T-helper 2 cell treated with Interferon-gamma antibody and Interleukin-4, amounts not matched to agents 5 μg/mL and 100 μg/mL, for 36 hours (primary cell): Measurements from ENCODE around the gene PAK2.
"Not testable (repeated sequence)": the region's sequence is repeated elsewhere in the genome, so short reads cannot be mapped to it uniquely, and the experiment has no call there.

Experiments used
- DNase-seq: peaks from one replicate; pipeline ENCODE4 v3.0.0; 2021; ENCODE audit warnings: low spot score
- H3K27ac Mint-ChIP-seq: one replicate; pipeline ENCODE4 v1.8.0; 2021; ENCODE audit warnings: mild to moderate bottlenecking, mixed read lengths
- H3K27me3 Mint-ChIP-seq: one replicate; pipeline ENCODE4 v1.8.0; 2021; ENCODE audit warnings: low read depth, mixed read lengths
- H3K36me3 Mint-ChIP-seq: one replicate; pipeline ENCODE4 v1.8.0; 2021; ENCODE audit warnings: low read depth, mixed read lengths
- H3K4me1 Mint-ChIP-seq: one replicate; pipeline ENCODE4 v1.8.0; 2021; ENCODE audit warnings: low read depth, mixed read lengths
- H3K4me3 Mint-ChIP-seq: one replicate; pipeline ENCODE4 v1.8.0; 2022; ENCODE audit warnings: mild to moderate bottlenecking, moderate library complexity, mixed read lengths
- H3K9me3 Mint-ChIP-seq: one replicate; pipeline ENCODE4 v1.8.0; 2021; ENCODE audit warnings: mixed read lengths

Gene PAK2

GRCh38 chr3:196711838-196712513 lies 27.7 kb upstream of the PAK2 start, which contains the start of the genes CEP19 and PIGX:
CEP19 (minus strand) TSS chr3:196712250; CDS start chr3:196708657, 3,593 bp downstream.
PIGX (plus strand) TSS chr3:196712377.
- H3K36me3 Mint-ChIP-seq, result peaks cover 13% of the 10 kb centered on the region
- H3K27me3 Mint-ChIP-seq, result no peaks in the 10 kb centered on the region
- peak within 1 kb of the TSS; percentile 93 for H3K4me3 Mint-ChIP-seq
- no peaks in the 10 kb centered on the region for H3K9me3 Mint-ChIP-seq
- H3K4me1 Mint-ChIP-seq, result peaks cover 47% of the 10 kb centered on the region
- DNase-seq, result peak; percentile 93
- peak within 1 kb of the TSS; percentile 92 for H3K27ac Mint-ChIP-seq

GRCh38 chr3:196712514-196713413 lies 26.9 kb upstream of the PAK2 start:
- Mint-ChIP-seq H3K4me1 (peaks cover 47% of the 10 kb centered on the region), H3K9me3 (no peaks in the 10 kb centered on the region), H3K27ac (peak overlapping the region; percentile 85), H3K4me3 (peak overlapping the region; percentile 83), H3K27me3 (no peaks in the 10 kb centered on the region), H3K36me3 (peaks cover 20% of the 10 kb centered on the region)
- DNase-seq, result no peak

GRCh38 chr3:196717162-196717561 lies 22.5 kb upstream of the PAK2 start:
- DNase-seq, H3K4me3 Mint-ChIP-seq, H3K27me3 Mint-ChIP-seq, H3K27ac Mint-ChIP-seq: not testable (repeated sequence)
- H3K36me3 Mint-ChIP-seq, result peaks cover 56% of the 10 kb centered on the region
- peaks cover 28% of the 10 kb centered on the region for H3K4me1 Mint-ChIP-seq
- H3K9me3 Mint-ChIP-seq, result peaks cover 16% of the 10 kb centered on the region

- peaks cover 16% of the 10 kb centered on the region for H3K9me3 Mint-ChIP-seq
- no peak for DNase-seq
- H3K4me3 Mint-ChIP-seq, result no peak overlapping the region
- no peaks in the 10 kb centered on the region for H3K27me3 Mint-ChIP-seq
- H3K36me3 Mint-ChIP-seq, result peaks cover 70% of the 10 kb centered on the region
- peaks cover 12% of the 10 kb centered on the region for H3K4me1 Mint-ChIP-seq
- H3K27ac Mint-ChIP-seq, result no peak overlapping the region
Measured at GRCh38 chr3:196721097-196721496, 18.6 kb upstream of the PAK2 start.

GRCh38 chr3:196726788-196727675 lies 12.6 kb upstream of the PAK2 start:
- peak overlapping the region; percentile 52 for H3K27ac Mint-ChIP-seq
- no peaks in the 10 kb centered on the region for H3K27me3 Mint-ChIP-seq
- H3K4me3 Mint-ChIP-seq, result peak overlapping the region; percentile 12
- H3K9me3 Mint-ChIP-seq, result peaks cover 8% of the 10 kb centered on the region
- H3K36me3 Mint-ChIP-seq, result peaks cover 68% of the 10 kb centered on the region
- DNase-seq, result peak; percentile 33
- H3K4me1 Mint-ChIP-seq, result peaks cover 24% of the 10 kb centered on the region

GRCh38 chr3:196735751-196736150 lies 3.9 kb upstream of the PAK2 start:
- no peak overlapping the region for H3K27ac Mint-ChIP-seq
- DNase-seq, result no peak
- H3K36me3 Mint-ChIP-seq, result peaks cover 39% of the 10 kb centered on the region
- H3K4me3 Mint-ChIP-seq, result no peak overlapping the region
- H3K27me3 Mint-ChIP-seq, result no peaks in the 10 kb centered on the region
- peaks cover 9% of the 10 kb centered on the region for H3K4me1 Mint-ChIP-seq
- H3K9me3 Mint-ChIP-seq, result peaks cover 6% of the 10 kb centered on the region

- no peak overlapping the region for H3K4me3 Mint-ChIP-seq
- DNase-seq, result no peak
- H3K4me1 Mint-ChIP-seq, result peaks cover 14% of the 10 kb centered on the region
- peaks cover 39% of the 10 kb centered on the region for H3K36me3 Mint-ChIP-seq
- peaks cover 6% of the 10 kb centered on the region for H3K9me3 Mint-ChIP-seq
- peak overlapping the region; percentile 22 for H3K27ac Mint-ChIP-seq
- no peaks in the 10 kb centered on the region for H3K27me3 Mint-ChIP-seq
Measured at GRCh38 chr3:196736670-196737374, 2.8 kb upstream of the PAK2 start.

- H3K4me1 Mint-ChIP-seq, result peaks cover 14% of the 10 kb centered on the region
- no peaks in the 10 kb centered on the region for H3K27me3 Mint-ChIP-seq
- peaks cover 6% of the 10 kb centered on the region for H3K9me3 Mint-ChIP-seq
- H3K36me3 Mint-ChIP-seq, result peaks cover 38% of the 10 kb centered on the region
- no peak overlapping the region for H3K4me3 Mint-ChIP-seq
- H3K27ac Mint-ChIP-seq, result no peak overlapping the region
- no peak for DNase-seq
Measured at GRCh38 chr3:196737655-196738054, 2.0 kb upstream of the PAK2 start.

- no peaks in the 10 kb centered on the region for H3K27me3 Mint-ChIP-seq
Measured at GRCh38 chr3:196740481-196741248, 1.0 kb downstream of the PAK2 start.

GRCh38 chr3:196741249-196741889 lies 1.7 kb downstream of the PAK2 start:
- Mint-ChIP-seq H3K4me3 (peak overlapping the region; percentile 99), H3K9me3 (peaks cover 6% of the 10 kb centered on the region), H3K4me1 (peaks cover 25% of the 10 kb centered on the region), H3K27me3 (no peaks in the 10 kb centered on the region), H3K36me3 (peaks cover 38% of the 10 kb centered on the region), H3K27ac (peak overlapping the region; percentile 99)
- no peak for DNase-seq

More at GRCh38 chr3:196740481-196741248, 1.0 kb downstream of the PAK2 start:
- Mint-ChIP-seq H3K4me3 (peak overlapping the region; percentile 99), H3K36me3 (peaks cover 32% of the 10 kb centered on the region), H3K9me3 (peaks cover 6% of the 10 kb centered on the region), H3K27ac (peak overlapping the region; percentile 99), H3K4me1 (peaks cover 24% of the 10 kb centered on the region)
- peak; percentile 49 for DNase-seq

- not testable (repeated sequence) for H3K27ac Mint-ChIP-seq, H3K27me3 Mint-ChIP-seq, H3K9me3 Mint-ChIP-seq, H3K4me3 Mint-ChIP-seq, DNase-seq
- Mint-ChIP-seq H3K4me1 (peaks cover 28% of the 10 kb centered on the region), H3K36me3 (peaks cover 47% of the 10 kb centered on the region)
Measured at GRCh38 chr3:196743569-196743968, 3.9 kb downstream of the PAK2 start.

GRCh38 chr3:196749125-196749524 lies 9.5 kb downstream of the PAK2 start:
- H3K27ac Mint-ChIP-seq, result no peak overlapping the region

More at GRCh38 chr3:196749125-196749524, 9.5 kb downstream of the PAK2 start:
- H3K36me3 Mint-ChIP-seq, result peaks cover 68% of the 10 kb centered on the region
- peaks cover 6% of the 10 kb centered on the region for H3K9me3 Mint-ChIP-seq
- H3K4me3 Mint-ChIP-seq, result no peak overlapping the region
- H3K4me1 Mint-ChIP-seq, result peaks cover 22% of the 10 kb centered on the region
- no peaks in the 10 kb centered on the region for H3K27me3 Mint-ChIP-seq
- DNase-seq, result no peak
